GM12878 (cell line): ENCODE data around the gene HMGXB4. TPM values are rescaled to one million over a fixed set of nuclear protein-coding genes. Genes with fewer than 3 reads are reported as not detected.
A peak's percentile ranks its signal among the peaks of the same experiment; 100 is the strongest.

ENCODE experiments used
- HCFC1 ChIP-seq: fragments of 150-350 bp; IDR thresholded peaks from 2 replicates; pipeline ENCODE4 v1.6.1; 2014; ENCODE audit warnings: low read length
- HDAC2 ChIP-seq: fragments of 200-600 bp; sonication (generic); IDR thresholded peaks from 2 replicates; pipeline ENCODE4 v1.6.1; 2017
- IKZF1 ChIP-seq: fragments of 450-650 bp; conservative IDR thresholded peaks from 2 replicates; pipeline ENCODE4 v1.6.1; 2017; ENCODE audit warnings: antibody characterized with exemption, mild to moderate bottlenecking
- LARP7 ChIP-seq: fragments of 450-650 bp; IDR thresholded peaks from 2 replicates; pipeline ENCODE4 v1.6.1; 2017; ENCODE audit warnings: mild to moderate bottlenecking
- MTA2 ChIP-seq: fragments of 450-650 bp; IDR thresholded peaks from 2 replicates; pipeline ENCODE4 v1.6.1; 2016; ENCODE audit warnings: low read depth, mild to moderate bottlenecking, moderate library complexity
- NRF1 ChIP-seq: conservative IDR thresholded peaks from 2 replicates; pipeline ENCODE4 v1.6.1; 2011; ENCODE audit warnings: mild to moderate bottlenecking, low read depth, low read length, improper control_type of control experiment
- SMC3 ChIP-seq: IDR thresholded peaks from 2 replicates; pipeline ENCODE4 v1.6.1; 2011; ENCODE audit warnings: low read length, improper control_type of control experiment, borderline replicate concordance
- TCF12 ChIP-seq: IDR thresholded peaks from 2 replicates; pipeline ENCODE4 v1.6.1; 2011; ENCODE audit warnings: low read depth, mild to moderate bottlenecking, low read length
- ZNF384 ChIP-seq: IDR thresholded peaks from 2 replicates; pipeline ENCODE4 v1.6.1; 2012; ENCODE audit warnings: low read depth, mild to moderate bottlenecking, low read length, improper control_type of control experiment, borderline replicate concordance
- ZNF622 ChIP-seq: fragments of 450-650 bp; IDR thresholded peaks from 2 replicates; pipeline ENCODE4 v1.6.1; 2017; ENCODE audit warnings: mild to moderate bottlenecking, inconsistent platforms
- polyA plus RNA-seq, 11 experiments: library from polyadenylated mRNA; depleted of rRNA in 4 of 11; unstranded in 6 of 11; stranded (reverse) in 5 of 11; fragments of >200 nt; fragmentation: Nextera tagmentation in 4 of 11; fragmentation: Illumina TruSeq in 1 of 11; extraction: Ambion mirVana in 4 of 11; extraction: Trizol in 1 of 11; gene quantifications; 1 replicate in 1 of 11; 2 replicates in 10 of 11; pipeline versions ENCODE4 v1.2.1 to v1.2.3, GENCODE V29; 2011 to 2016; ENCODE audit warnings: inconsistent platforms in 2 of 11, missing spikeins in 2 of 11, low read depth in 1 of 11
- total RNA-seq, 4 experiments: library from RNA; depleted of rRNA in 3 of 4; stranded (reverse); fragments of >200 nt in 3 of 4; fragmentation: Illumina TruSeq in 1 of 4; extraction: Trizol in 1 of 4; gene quantifications; 2 replicates each; pipeline versions ENCODE4 v1.2.1 to v1.2.3, GENCODE V29; 2013 to 2021
- TF ChIP-seq, protein P1 (sequence below): fragments of 450-650 bp; IDR thresholded peaks from 2 replicates; pipeline ENCODE4 v1.6.1; 2016; ENCODE audit warnings: mild to moderate bottlenecking
- TF ChIP-seq, protein P2 (sequence below): fragments of 450-650 bp; IDR thresholded peaks from 2 replicates; pipeline ENCODE4 v1.6.1; 2017; ENCODE audit warnings: mild to moderate bottlenecking, moderate library complexity
- TF ChIP-seq, protein P3 (sequence below): IDR thresholded peaks from 2 replicates; pipeline ENCODE4 v1.6.1; 2012; ENCODE audit warnings: low read depth, low read length, improper control_type of control experiment

The HMGXB4 gene
- total and polyA plus RNA-seq, 10 of the 15 experiments (the other 5 are each of a cell fraction or from before 2014, with no cell fraction given), result 15.5 to 44.5 (median 24.9) TPM

DNA sequence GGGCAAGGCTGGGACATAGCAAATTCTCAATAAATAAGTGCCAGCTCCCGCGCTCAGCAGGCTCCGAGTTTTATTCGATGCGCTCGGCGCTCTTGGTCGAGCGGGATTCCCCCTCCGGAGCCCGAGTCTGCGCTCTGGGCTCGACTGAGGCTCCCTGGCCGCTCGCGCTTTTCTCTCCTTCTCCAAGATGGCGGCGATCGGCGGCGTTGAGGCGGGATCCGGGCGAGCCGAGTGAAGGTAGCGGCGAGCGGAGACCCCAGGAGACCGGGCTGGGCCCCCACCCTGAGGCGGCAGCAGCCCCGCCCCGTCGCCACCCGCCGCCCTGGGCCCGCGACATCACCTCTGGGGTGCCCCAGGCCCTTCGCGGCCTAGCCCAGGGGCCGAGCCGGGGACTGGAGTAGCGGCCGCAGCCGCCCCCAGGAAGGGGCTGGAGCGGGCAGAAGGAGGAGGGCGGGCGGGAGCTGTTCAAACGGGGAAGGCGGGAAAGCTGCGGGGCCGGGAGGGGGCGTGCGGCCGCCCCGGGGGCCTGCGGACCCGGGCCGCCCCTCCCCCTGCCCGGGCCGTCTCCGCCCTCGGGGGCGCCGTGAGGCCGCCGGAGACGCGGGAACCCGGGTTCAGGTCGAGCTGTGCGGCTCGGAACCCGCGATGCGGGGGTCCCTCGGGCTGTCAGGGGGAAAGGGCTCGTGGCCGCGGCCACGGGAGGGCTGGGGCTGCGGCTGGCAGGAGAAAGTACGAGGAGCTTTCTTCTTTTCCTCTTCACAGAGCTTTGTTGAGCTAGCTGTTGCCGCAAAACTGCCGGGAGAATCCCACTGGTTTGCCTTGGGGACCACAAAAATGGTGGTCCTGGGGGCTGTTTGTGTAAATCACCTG, at the start of gene HMGXB4 (continued):
- TF ChIP-seq TCF12, result no peak; the same call in 1 of the 2 replicates
- TF ChIP-seq, protein P1, sequence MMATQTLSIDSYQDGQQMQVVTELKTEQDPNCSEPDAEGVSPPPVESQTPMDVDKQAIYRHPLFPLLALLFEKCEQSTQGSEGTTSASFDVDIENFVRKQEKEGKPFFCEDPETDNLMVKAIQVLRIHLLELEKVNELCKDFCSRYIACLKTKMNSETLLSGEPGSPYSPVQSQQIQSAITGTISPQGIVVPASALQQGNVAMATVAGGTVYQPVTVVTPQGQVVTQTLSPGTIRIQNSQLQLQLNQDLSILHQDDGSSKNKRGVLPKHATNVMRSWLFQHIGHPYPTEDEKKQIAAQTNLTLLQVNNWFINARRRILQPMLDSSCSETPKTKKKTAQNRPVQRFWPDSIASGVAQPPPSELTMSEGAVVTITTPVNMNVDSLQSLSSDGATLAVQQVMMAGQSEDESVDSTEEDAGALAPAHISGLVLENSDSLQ, result no peak
- TF ChIP-seq MTA2, result no peak
- no peak for TF ChIP-seq ZNF622
- TF ChIP-seq HCFC1, result peak; percentile 70
- TF ChIP-seq LARP7, result peak; percentile 95
- TF ChIP-seq, protein P2, sequence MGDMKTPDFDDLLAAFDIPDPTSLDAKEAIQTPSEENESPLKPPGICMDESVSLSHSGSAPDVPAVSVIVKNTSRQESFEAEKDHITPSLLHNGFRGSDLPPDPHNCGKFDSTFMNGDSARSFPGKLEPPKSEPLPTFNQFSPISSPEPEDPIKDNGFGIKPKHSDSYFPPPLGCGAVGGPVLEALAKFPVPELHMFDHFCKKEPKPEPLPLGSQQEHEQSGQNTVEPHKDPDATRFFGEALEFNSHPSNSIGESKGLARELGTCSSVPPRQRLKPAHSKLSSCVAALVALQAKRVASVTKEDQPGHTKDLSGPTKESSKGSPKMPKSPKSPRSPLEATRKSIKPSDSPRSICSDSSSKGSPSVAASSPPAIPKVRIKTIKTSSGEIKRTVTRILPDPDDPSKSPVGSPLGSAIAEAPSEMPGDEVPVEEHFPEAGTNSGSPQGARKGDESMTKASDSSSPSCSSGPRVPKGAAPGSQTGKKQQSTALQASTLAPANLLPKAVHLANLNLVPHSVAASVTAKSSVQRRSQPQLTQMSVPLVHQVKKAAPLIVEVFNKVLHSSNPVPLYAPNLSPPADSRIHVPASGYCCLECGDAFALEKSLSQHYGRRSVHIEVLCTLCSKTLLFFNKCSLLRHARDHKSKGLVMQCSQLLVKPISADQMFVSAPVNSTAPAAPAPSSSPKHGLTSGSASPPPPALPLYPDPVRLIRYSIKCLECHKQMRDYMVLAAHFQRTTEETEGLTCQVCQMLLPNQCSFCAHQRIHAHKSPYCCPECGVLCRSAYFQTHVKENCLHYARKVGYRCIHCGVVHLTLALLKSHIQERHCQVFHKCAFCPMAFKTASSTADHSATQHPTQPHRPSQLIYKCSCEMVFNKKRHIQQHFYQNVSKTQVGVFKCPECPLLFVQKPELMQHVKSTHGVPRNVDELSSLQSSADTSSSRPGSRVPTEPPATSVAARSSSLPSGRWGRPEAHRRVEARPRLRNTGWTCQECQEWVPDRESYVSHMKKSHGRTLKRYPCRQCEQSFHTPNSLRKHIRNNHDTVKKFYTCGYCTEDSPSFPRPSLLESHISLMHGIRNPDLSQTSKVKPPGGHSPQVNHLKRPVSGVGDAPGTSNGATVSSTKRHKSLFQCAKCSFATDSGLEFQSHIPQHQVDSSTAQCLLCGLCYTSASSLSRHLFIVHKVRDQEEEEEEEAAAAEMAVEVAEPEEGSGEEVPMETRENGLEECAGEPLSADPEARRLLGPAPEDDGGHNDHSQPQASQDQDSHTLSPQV, result no peak
- TF ChIP-seq IKZF1, result peak; percentile 81
- TF ChIP-seq NRF1, result no peak
- TF ChIP-seq, protein P3, sequence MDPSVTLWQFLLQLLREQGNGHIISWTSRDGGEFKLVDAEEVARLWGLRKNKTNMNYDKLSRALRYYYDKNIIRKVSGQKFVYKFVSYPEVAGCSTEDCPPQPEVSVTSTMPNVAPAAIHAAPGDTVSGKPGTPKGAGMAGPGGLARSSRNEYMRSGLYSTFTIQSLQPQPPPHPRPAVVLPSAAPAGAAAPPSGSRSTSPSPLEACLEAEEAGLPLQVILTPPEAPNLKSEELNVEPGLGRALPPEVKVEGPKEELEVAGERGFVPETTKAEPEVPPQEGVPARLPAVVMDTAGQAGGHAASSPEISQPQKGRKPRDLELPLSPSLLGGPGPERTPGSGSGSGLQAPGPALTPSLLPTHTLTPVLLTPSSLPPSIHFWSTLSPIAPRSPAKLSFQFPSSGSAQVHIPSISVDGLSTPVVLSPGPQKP, result no peak; the same call in 1 of the 2 replicates
- TF ChIP-seq SMC3, result no peak
- no peak for TF ChIP-seq ZNF384
- TF ChIP-seq HDAC2, result no peak
